Stimulated activated naive CD8-positive, alpha-beta T cell treated with anti-CD3 and anti-CD28 coated beads, Interleukin-15, Interleukin-2, amounts not matched to agents 100 U/mL and 50 U/mL, for 24 hours (primary cell): ENCODE measurements around the gene ARAP2.

Source experiments
- ATAC-seq: fragments of 150-1000 bp; cut with Tn5 transposase; one replicate; pipeline ENCODE4 v1.10.0; 2021
- DNase-seq: peaks from one replicate; pipeline ENCODE4 v3.0.0; 2021

Gene ARAP2

DNA sequence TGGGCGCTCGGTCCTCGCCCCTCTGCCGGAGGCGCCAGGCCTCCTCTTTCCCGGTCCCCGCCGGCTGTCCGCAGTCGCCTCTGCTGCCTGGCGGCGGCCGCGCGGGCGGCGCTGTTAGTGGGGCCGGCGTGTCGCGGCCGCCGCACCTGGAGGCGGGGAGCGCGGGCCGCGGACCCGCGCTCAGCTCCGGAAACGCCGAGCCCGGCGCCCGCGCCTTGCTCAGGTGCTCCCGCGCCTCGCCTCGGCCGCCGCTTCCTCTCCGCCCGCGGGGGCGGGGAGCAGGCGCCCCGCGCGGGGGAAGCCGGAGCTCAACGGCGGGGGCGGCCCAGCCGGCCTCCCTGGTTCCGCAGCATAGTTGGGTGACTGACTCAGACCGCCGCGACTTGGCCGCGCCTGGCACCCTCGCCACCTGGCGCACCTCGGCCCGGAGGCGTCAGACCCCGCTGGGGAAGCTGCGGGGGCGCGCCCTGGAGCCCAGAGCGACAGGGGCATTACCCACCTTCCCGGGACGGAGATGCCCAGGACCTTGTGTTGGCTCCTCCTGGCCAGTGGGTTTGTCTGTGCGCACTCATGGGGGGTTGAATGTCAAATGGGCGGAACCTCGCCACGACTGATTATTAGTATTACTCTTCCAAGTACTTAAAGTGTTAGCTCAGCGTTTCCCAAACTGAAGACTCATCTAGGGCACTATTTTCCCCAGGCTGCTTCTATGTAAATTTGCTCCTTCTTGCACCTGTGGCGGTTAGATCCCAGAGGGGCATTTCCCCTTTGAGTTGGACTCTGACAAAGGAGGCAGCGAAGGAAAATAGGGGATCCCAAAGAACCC is at the start of gene ARAP2:
Gene ARAP2 (minus strand): TSS at position 258 of the 826 bp plus-strand sequence. CDS start 15,028 bp downstream, outside the sequence.
- ATAC-seq: peak; percentile 82
- peak; percentile 75 for DNase-seq

DNA sequence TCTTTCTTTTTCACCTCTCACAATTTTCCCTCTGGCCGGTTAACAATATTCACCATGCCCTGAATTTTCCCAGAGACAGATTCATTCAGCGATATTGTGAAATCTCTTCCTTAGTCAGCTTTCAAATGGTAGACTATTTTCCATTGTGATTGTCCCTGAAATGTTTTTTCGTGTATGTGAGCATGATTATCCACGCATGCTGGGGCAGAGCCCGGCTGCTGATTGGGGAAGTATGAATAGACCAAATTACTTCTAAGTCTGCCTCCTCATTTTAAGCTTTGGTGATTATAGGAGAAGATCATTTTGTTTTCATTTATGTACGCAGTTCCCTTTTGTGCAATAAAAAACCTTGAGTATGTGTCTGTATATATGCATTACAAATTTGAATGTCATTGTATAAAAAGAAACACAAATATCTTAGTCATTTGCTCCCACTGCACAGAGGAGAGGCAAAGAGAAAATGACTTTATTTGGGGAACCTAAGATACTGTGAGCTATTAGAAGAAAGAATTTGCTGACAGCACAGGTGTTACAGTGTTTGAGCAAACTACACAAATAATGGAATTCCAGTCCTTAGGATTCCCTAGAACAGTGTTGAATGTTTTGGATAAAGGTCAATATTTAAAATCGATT is 48.4 kb upstream of the ARAP2 start:
- no peak for DNase-seq
- ATAC-seq: no peak

DNA sequence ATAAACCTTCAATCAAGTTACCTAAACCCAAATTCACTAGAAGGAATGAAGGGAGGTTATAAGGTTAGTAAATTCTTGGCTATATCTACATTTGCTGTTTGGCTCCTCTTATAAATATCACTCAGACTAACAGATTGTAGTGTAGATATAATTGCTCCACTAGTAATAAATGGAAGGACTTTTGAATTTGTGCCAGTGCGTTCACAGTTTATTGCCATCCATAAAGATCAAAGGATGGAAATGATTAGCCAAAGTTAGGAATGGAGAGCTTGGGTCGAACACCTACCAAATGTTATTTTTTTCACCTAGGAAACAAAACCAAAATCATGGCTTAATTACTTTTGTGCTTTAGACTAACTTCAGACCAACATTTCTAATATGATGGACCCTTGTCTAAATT is 46.3 kb upstream of the ARAP2 start:
- DNase-seq (no peak), ATAC-seq (no peak)

DNA sequence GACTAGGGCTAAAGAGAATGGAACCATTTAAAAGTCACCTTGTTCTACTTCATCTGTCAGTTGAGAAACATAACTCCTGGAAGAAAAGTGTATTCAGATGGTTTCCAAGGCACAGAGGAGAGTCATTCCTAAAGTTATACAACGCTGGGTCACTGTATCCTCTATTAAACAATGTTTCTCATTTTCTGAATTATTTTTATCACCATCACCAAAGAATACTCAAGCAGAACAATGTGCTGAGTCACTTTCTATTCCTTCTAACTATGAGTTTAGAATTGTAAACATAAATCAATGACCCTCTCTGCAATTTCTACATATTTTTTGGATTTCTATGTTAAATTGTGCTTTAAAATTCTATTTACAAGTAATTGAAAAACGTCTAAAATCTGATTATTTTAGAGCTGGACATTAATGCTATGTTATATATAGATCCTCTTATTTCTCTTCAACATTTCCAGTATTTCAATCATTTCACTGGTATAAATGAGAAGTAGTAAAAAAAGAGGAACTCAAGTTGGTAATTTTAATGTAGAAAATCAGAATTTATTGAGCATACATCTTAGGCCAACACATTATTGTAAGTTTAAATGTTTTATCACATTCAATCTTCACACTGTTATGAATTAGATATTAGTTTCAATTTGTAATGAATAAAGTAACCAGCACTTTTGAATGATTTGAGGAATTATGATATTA is 44.6 kb upstream of the ARAP2 start:
- ATAC-seq: no peak
- no peak for DNase-seq

- ATAC-seq (no peak), DNase-seq (no peak)
Observed at GRCh38 chr4:36286481-36286871, 42.2 kb upstream of the ARAP2 start.

- DNase-seq (peak; percentile 36), ATAC-seq (peak; percentile 96)
Observed at GRCh38 chr4:36285784-36286480, 41.6 kb upstream of the ARAP2 start.

DNA sequence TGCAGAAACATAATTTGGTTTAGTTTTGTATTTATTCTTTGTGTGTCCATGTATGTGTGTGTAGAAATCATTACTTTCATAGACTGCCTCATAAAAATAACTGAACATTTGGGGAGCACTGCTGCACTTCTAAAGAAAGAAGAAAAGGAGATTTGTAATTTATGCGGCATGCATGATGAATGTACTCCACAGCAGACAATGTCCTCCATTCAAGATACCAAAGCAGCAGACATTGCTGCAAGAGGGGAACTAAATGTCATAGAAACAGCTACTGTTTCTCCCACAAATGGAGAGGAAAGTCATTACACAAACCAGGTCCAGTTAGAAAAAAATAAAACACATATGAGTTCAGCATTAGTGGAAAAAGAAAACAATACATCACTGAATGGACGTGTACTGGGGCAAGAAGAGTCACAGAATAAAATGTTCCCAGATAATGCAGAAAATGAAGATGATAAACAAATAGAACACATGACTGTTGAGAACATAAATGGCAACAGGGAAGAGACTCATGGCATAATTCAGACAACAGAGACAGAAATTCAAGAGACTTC is 39.7 kb upstream of the ARAP2 start:
- DNase-seq (no peak), ATAC-seq (no peak)

- no peak for DNase-seq
- ATAC-seq: no peak
Observed at GRCh38 chr4:36282503-36283030, 38.3 kb upstream of the ARAP2 start.

DNA sequence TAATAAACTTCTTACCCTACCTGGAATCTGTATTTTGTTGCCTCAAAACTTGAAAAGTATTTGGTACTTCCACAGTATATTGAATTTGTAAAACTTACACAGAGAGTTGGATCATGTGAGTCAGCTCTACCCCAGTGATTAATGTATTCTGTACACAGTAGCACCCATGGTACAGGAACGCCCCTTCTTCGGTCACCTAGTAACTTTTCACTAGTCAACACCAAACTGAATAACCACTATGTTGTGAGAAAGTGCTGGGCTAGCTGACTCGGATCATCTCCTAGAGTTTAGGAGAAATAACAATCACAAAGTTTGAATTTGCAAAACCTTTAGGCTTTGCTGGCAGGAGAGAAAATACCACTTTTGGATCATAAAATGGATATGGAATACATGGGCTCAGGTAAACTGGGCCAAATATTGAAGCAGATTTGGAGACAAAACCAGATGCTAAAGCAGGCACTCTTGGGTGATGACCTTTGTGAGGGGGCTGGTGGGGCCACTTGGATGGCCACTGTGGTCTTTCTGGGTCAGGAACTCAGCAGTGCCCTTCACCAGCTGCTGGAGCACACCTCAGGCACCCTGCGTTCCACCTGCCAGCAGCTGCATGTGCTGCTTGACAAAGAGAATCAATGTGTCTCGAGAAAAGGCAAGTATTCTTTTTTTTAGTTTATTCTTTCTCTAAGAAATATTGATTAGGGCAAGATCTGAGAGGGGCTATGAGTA is 37.2 kb upstream of the ARAP2 start, which contains the start of gene DTHD1:
Gene DTHD1 (plus strand): TSS at position 233 of the 723 bp plus-strand sequence. CDS start 143 bp downstream, at position 376.
- peak; percentile 71 for ATAC-seq

GRCh38 chr4:36280555-36280954 is 36.2 kb upstream of the ARAP2 start:
- no peak for ATAC-seq

More for the DNA sequence above, 37.2 kb upstream of the ARAP2 start, which contains the start of gene DTHD1:
- peak; percentile 28 for DNase-seq

DNA sequence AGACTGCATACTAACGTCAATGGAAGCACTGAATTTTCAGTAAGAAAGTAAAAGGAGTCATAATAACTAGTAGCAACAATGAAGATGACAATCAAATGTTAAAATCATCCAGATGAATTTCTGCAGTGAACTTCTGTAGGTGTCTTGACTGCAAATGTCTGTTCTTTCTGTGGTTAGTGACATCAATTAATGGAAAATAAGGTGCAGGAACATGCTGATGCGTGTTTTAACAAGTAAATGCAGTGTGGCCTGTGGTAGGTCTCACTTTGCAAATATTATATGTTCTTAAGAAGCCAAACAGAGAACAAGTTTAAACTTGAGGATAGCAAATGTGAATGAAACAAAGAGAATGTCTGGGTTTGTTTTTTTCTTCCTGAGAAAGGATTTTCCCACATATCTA is 34.5 kb upstream of the ARAP2 start:
- DNase-seq: no peak
- ATAC-seq: peak; percentile 69

More at GRCh38 chr4:36280555-36280954, 36.2 kb upstream of the ARAP2 start:
- DNase-seq: no peak

GRCh38 chr4:36277533-36277932 is 33.2 kb upstream of the ARAP2 start:
- no peak for ATAC-seq
- DNase-seq: no peak

GRCh38 chr4:36274158-36274557 is 29.8 kb upstream of the ARAP2 start:
- no peak for DNase-seq
- no peak for ATAC-seq

DNA sequence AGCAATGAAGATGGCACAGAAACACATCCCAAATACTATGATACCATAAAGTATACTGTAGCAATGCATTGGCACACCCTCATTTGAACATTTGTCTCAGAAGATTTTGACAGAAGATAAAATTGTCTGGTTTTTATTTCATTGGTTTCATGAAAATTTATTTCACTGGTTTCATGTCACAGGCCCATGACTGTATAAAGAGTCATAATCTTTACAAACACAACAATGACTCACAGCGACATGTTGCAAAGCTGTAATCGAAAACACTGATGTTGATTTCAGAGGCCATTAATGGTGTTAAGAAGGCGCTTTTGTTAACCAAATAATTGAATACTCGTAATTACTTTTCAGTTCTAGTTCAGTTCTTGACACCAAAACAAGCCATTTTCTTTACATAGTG is 29.0 kb upstream of the ARAP2 start:
- ATAC-seq (no peak), DNase-seq (no peak)

GRCh38 chr4:36269533-36270173 is 25.3 kb upstream of the ARAP2 start:
- no peak for DNase-seq
- no peak for ATAC-seq

- no peak for DNase-seq
- ATAC-seq: peak; percentile 96
Observed at GRCh38 chr4:36269101-36269500, 24.8 kb upstream of the ARAP2 start.

DNA sequence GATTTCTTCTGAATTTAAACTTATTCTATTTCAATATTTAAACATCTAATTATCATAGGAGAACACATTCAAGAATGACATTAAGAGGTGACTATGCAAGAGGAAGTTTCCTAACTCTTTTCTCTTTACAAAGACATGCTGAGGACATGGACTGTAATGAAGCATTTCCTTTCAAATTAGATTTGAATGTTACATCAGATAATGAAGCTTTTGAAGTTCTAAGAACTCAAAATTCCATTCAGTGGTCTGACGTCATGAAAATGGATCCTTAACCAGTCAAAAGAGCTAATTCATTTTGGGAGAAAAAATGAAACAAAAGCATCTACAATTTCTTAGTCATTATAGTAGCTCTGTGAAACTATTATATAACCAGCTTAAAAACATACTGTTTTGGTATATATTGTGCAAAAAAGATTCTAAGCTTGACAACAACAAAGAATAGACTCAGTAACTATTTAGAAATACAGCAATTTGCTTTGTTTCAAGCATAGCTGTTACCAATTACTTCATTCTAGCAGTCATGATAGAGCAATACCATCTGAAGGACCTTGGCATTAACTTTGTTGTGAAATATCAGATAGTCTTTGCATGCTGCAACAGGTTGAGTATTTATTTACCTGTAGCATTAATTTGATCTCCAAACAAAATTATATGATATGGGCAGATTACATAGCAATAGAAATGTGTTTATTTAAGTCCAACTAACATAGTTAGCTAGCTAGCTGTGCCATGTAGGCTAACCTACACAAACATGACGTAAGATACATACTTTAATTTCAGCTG is 23.4 kb upstream of the ARAP2 start:
- ATAC-seq (no peak), DNase-seq (no peak)

DNA sequence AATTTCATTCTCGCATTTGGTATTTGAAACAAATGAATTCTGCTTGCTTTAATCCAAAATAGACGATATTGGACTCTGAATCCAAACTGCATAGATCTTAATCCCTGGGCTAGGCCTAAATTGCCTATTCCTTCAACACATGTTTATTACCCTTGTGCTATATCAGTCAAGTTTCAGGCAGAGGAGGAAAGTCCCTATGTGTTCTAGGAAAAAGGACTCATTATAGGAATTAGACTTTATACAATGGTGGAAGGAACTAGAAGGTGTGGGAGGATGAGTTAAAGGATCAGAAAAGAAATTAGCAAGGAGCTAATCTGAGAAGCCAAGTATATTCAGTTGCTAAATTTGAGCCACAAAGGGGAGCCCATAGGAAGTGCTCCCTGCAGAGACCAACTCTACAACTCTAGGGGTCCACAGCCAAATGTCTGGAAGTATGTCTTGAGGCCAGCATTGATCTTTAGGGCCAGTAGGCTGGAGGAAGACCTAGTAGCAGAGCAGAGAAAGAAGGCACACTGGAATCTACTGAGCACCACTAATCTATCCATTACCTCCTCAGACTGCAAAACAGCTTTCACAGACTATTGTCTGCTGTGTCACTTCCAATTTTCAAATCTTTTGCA is 20.0 kb upstream of the ARAP2 start:
- no peak for DNase-seq

DNA sequence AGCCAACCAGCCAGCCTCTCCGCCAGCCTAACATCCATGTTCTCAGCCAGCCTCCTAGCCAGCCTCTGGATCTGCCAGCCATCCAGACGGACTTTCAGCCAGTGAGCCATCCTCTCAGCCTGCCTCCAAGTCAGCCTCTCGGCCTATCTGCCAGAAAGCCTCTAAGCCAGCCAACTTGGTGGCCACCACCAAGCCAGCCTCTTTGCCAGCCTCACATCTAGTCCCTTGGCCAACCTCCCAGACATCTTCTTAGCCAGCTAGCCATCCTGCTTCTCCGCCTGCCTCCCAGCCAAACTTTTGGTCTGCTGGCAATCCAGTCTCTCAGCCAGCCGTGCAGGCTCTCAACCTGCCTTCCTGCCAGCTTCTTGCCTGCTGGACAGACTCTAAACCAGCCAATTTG is 16.4 kb upstream of the ARAP2 start:
- ATAC-seq (no peak), DNase-seq (no peak)

More for the DNA sequence above, 20.0 kb upstream of the ARAP2 start:
- ATAC-seq: peak; percentile 15
